ENCODE measurements around the gene IL17RC. TPM values are rescaled to one million over a fixed set of nuclear protein-coding genes. Genes with fewer than 3 reads are reported as not detected.
A peak's percentile ranks its signal among the peaks of the same experiment; 100 is the strongest.
"Not testable (repeated sequence)": the region's sequence is repeated elsewhere in the genome, so short reads cannot be mapped to it uniquely, and the experiment has no call there.

IL17RC gene
- total RNA-seq: 10 to 100 TPM; 11.9 to 19.8 (median 13.2) TPM
- 10 to 100 TPM; 51.6 to 55.7 TPM for polyA plus RNA-seq

GRCh38 chr3:9916734-9917680 lies at the start of gene IL17RC:
TSS of gene IL17RC (plus strand) at chr3:9917098. CDS start at chr3:9917316, 218 bp downstream.
- ATAC-seq (peak; percentile 87 to 93 (median 89)), DNase-seq (peak; percentile 87 to 96 (median 92)), FAIRE-seq (no peak)
- Histone ChIP-seq H3K9me3 (no peaks in the 10 kb centered on the region), H3K27me3 (no peaks in the 10 kb centered on the region), H3K27ac (peak within 1 kb of the TSS; percentile 67 to 90 (median 82)), H3K36me3 (peaks cover 0 to 1% (median 0%) of the 10 kb centered on the region in 3 donors), H3K4me3 (peak within 1 kb of the TSS; percentile 47 to 71 (median 52)), H3K4me1 (peaks cover 17 to 24% (median 23%) of the 10 kb centered on the region in 3 donors)
- intact Hi-C loops (cut with DNase I): no loop called here
- 3% methylated on average over 19 of the region's 19 CpGs for WGBS, 2 donors
- TF ChIP-seq, protein P1, sequence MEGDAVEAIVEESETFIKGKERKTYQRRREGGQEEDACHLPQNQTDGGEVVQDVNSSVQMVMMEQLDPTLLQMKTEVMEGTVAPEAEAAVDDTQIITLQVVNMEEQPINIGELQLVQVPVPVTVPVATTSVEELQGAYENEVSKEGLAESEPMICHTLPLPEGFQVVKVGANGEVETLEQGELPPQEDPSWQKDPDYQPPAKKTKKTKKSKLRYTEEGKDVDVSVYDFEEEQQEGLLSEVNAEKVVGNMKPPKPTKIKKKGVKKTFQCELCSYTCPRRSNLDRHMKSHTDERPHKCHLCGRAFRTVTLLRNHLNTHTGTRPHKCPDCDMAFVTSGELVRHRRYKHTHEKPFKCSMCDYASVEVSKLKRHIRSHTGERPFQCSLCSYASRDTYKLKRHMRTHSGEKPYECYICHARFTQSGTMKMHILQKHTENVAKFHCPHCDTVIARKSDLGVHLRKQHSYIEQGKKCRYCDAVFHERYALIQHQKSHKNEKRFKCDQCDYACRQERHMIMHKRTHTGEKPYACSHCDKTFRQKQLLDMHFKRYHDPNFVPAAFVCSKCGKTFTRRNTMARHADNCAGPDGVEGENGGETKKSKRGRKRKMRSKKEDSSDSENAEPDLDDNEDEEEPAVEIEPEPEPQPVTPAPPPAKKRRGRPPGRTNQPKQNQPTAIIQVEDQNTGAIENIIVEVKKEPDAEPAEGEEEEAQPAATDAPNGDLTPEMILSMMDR (IDR thresholded peaks at IDR 0.05): no peak

- Histone ChIP-seq H3K36me3 (no peaks in the 10 kb centered on the region), H3K9me3 (no peaks in the 10 kb centered on the region), H3K27me3 (no peaks in the 10 kb centered on the region), H3K27ac (no peak overlapping the region), H3K4me1 (no peaks in the 10 kb centered on the region), H3K4me3 (no peak overlapping the region)
- intact Hi-C loops (cut with DNase I): no loop called here
- FAIRE-seq: no peak
- TF ChIP-seq, protein P1 (IDR thresholded peaks at IDR 0.05): no peak
- no peak for DNase-seq
- WGBS, 2 donors: 82 to 91% methylated on average over 12 of the region's 12 CpGs
- no peak for ATAC-seq
Measured at GRCh38 chr3:9867106-9867505, 49.8 kb upstream of the IL17RC start.

DNA sequence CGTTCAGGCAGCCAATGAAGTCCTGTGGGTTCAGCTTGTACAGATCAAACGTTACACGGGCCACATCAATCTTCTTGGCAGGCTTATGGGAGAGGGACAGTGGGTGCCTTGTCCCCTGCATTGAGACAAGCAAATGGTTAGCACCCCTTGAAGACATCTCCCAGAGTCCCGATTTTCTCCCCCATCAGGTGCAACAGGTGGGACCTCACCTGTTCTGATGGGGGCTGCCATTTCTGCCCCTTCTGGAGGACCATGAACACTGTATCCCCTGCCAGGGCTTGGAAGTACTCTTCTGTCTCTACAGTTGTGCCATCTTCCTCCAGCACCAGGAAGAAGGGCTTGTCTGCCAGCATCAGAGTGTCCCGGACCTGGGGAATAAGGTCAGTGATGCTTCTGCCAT lies 46.9 kb upstream of the IL17RC start:
- no peak for FAIRE-seq
- intact Hi-C loops (cut with DNase I): no loop called here
- H3K9me3 ChIP-seq: no peaks in the 10 kb centered on the region
- no peak overlapping the region for H3K27ac ChIP-seq
- no peak overlapping the region for H3K4me3 ChIP-seq
- no peak for DNase-seq
- TF ChIP-seq, protein P1 (IDR thresholded peaks at IDR 0.05): no peak
- no peaks in the 10 kb centered on the region for H3K4me1 ChIP-seq
- 44 to 53% methylated on average over 5 of the region's 5 CpGs for WGBS, 2 donors
- no peak for ATAC-seq
- no peaks in the 10 kb centered on the region for H3K36me3 ChIP-seq
- no peaks in the 10 kb centered on the region for H3K27me3 ChIP-seq

DNA sequence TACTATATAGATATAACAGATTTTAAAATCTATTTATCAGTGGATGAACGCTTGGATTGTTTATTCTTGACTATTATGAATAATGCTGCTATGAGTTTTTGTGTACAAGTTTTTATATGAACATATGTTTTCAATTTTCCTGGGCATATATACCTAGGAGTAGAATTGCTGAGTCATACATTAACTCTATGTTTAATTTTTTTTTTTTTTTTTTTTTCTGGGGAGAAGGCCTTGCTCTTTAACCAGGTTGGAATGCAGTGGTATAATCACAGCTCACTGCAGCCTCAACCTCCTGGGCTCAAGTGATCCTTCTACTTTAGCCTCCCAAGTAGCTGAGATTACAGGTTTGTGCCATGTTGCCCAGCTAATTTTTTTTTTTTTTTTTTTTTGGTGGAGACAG lies 45.9 kb upstream of the IL17RC start:
- FAIRE-seq (no peak), ATAC-seq (no peak), DNase-seq (no peak)
- Histone ChIP-seq H3K4me3 (no peak overlapping the region), H3K36me3 (no peaks in the 10 kb centered on the region), H3K4me1 (no peaks in the 10 kb centered on the region), H3K9me3 (no peaks in the 10 kb centered on the region), H3K27ac (no peak overlapping the region), H3K27me3 (no peaks in the 10 kb centered on the region)
- TF ChIP-seq, protein P1 (IDR thresholded peaks at IDR 0.05): no peak
- 47 to 93% methylated on average over 1 of the region's 1 CpG for WGBS, 2 donors
- intact Hi-C loops (cut with DNase I): no loop called here

DNA sequence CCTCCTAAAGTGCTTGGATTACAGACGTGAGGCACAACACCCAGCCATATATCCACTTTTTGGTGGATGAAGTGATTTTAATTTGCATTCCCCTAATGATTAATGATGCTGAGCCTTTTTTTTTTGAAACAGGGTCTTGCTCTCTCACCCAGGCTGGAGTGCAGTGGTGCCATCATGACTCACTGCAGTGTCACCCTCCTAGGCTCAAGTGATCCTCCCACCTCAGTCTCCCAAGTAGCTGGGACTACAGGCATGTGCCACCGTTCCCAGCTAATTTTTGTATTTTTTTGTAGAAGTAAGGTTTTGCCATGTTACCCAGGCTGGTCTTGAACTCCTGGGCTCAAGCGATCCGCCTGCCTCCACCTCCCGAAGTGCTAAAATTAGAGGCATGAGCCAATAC lies 44.8 kb upstream of the IL17RC start:
- H3K4me3 ChIP-seq; H3K9me3 ChIP-seq; H3K27ac ChIP-seq; FAIRE-seq; intact Hi-C loops (cut with DNase I); H3K36me3 ChIP-seq; H3K27me3 ChIP-seq; DNase-seq; ATAC-seq; H3K4me1 ChIP-seq: not testable (repeated sequence)
- 89 to 95% methylated on average over 5 of the region's 5 CpGs for WGBS, 2 donors

Measured in pancreas (tissue), 10 donors.